Mesenchymal stem cell (in vitro differentiated cells and primary cell): ENCODE data around the gene UFSP1.
A peak's percentile ranks its signal among the peaks of the same experiment; 100 is the strongest.
"Not testable (repeated sequence)": the region's sequence is repeated elsewhere in the genome, so short reads cannot be mapped to it uniquely, and the experiment has no call there.

ENCODE experiments used
- DNase-seq: peaks from one replicate; pipeline ENCODE4 v3.0.0-alpha.2; 2013
- H2AFZ ChIP-seq: one replicate; pipeline ENCODE4 v1.6.1; 2013; ENCODE audit warnings: low read depth, mild to moderate bottlenecking, control low read depth, inconsistent platforms, low read length, moderate library complexity
- H2AK5ac ChIP-seq: 2 replicates; pipeline ENCODE4 v1.6.1; 2013; ENCODE audit warnings: low read length, moderate library complexity, mild to moderate bottlenecking, inconsistent platforms; ENCODE audit not compliant: severe bottlenecking
- H2BK120ac ChIP-seq: one replicate; pipeline ENCODE4 v1.6.1; 2013; ENCODE audit warnings: low read depth, mild to moderate bottlenecking, inconsistent platforms, low read length, moderate library complexity
- H2BK12ac ChIP-seq, 2 experiments: one replicate each; pipeline ENCODE4 v1.6.1; 2013; ENCODE audit warnings: inconsistent platforms in 2 of 2, low read length in 2 of 2, mild to moderate bottlenecking in 2 of 2, moderate library complexity in 2 of 2, control low read depth in 1 of 2
- H2BK15ac ChIP-seq: one replicate; pipeline ENCODE4 v1.6.1; 2013; ENCODE audit warnings: mild to moderate bottlenecking, low read depth, inconsistent platforms; ENCODE audit not compliant: poor library complexity, severe bottlenecking
- H2BK5ac ChIP-seq: 2 replicates; pipeline ENCODE4 v1.6.1; 2013; ENCODE audit warnings: low read depth, mild to moderate bottlenecking, low read length, control low read depth, inconsistent platforms; ENCODE audit not compliant: poor library complexity, severe bottlenecking
- H3K14ac ChIP-seq, 2 experiments: one replicate each; pipeline ENCODE4 v1.6.1; 2013; ENCODE audit warnings: inconsistent platforms in 2 of 2, low read length in 2 of 2, control low read depth in 1 of 2, mild to moderate bottlenecking in 1 of 2, moderate library complexity in 1 of 2
- H3K18ac ChIP-seq, 2 experiments: one replicate each; pipeline ENCODE4 v1.6.1; 2013; ENCODE audit warnings: inconsistent platforms in 2 of 2, low read length in 2 of 2, control low read depth in 1 of 2, low read depth in 1 of 2, mild to moderate bottlenecking in 1 of 2
- H3K23ac ChIP-seq, 2 experiments: one replicate each; pipeline ENCODE4 v1.6.1; 2013; ENCODE audit warnings: inconsistent platforms in 2 of 2, low read length in 2 of 2, mild to moderate bottlenecking in 2 of 2, moderate library complexity in 2 of 2, control low read depth in 1 of 2
- H3K27ac ChIP-seq: 2 replicates; pipeline ENCODE4 v1.5.1; 2013; ENCODE audit warnings: mild to moderate bottlenecking, moderate library complexity, low read length, control low read depth, inconsistent platforms; ENCODE audit not compliant: poor library complexity, severe bottlenecking
- H3K27me3 ChIP-seq, 2 experiments: 2 replicates each; pipeline versions ENCODE4 v1.6.1 to v1.7.0; 2013; ENCODE audit warnings: low read length in 2 of 2, mild to moderate bottlenecking in 2 of 2, moderate library complexity in 2 of 2, control low read depth in 1 of 2, inconsistent platforms in 1 of 2; ENCODE audit not compliant: control insufficient read depth in 1 of 2, insufficient read depth in 1 of 2
- H3K36me3 ChIP-seq, 2 experiments: 2 replicates each; pipeline versions ENCODE4 v1.6.1 to v1.7.0; 2013; ENCODE audit warnings: low read length in 2 of 2, control low read depth in 1 of 2, inconsistent platforms in 1 of 2, low read depth in 1 of 2, mild to moderate bottlenecking in 1 of 2; ENCODE audit not compliant: insufficient read depth in 2 of 2, control insufficient read depth in 1 of 2
- H3K4ac ChIP-seq, 2 experiments: one replicate each; pipeline ENCODE4 v1.6.1; 2013; ENCODE audit warnings: inconsistent platforms in 2 of 2, low read length in 2 of 2, mild to moderate bottlenecking in 2 of 2, moderate library complexity in 2 of 2, control low read depth in 1 of 2, low read depth in 1 of 2
- H3K4me1 ChIP-seq: 2 replicates; pipeline ENCODE4 v1.6.1; 2013; ENCODE audit warnings: low read depth, low read length, control low read depth; ENCODE audit not compliant: control insufficient read depth, insufficient read depth
- H3K4me2 ChIP-seq: 2 replicates; pipeline ENCODE4 v1.6.1; 2013; ENCODE audit warnings: low read length, mild to moderate bottlenecking, inconsistent platforms; ENCODE audit not compliant: poor library complexity, severe bottlenecking
- H3K4me3 ChIP-seq, 2 experiments: 2 replicates each; pipeline versions ENCODE4 v1.5.1 to v1.7.0; 2013; ENCODE audit warnings: low read length in 2 of 2, mild to moderate bottlenecking in 2 of 2, control low read depth in 1 of 2, low read depth in 1 of 2; ENCODE audit not compliant: insufficient read depth in 1 of 2
- H3K79me1 ChIP-seq: replicated peaks from 2 replicates; pipeline ENCODE4 v1.6.1; 2013; ENCODE audit warnings: mild to moderate bottlenecking, control low read depth, low read length, inconsistent platforms; ENCODE audit not compliant: poor library complexity, severe bottlenecking
- H3K9ac ChIP-seq: 2 replicates; pipeline ENCODE4 v1.7.0; 2013; ENCODE audit warnings: mild to moderate bottlenecking, low read length, moderate library complexity
- H3K9me3 ChIP-seq: 2 replicates; pipeline ENCODE4 v1.7.0; 2013; ENCODE audit warnings: mild to moderate bottlenecking, low read length; ENCODE audit not compliant: control insufficient read depth
- H4K8ac ChIP-seq: one replicate; pipeline ENCODE4 v1.6.1; 2013; ENCODE audit warnings: inconsistent platforms, mild to moderate bottlenecking, low read length, moderate library complexity
- H4K91ac ChIP-seq: one replicate; pipeline ENCODE4 v1.6.1; 2013; ENCODE audit warnings: mild to moderate bottlenecking, low read length, inconsistent platforms
- whole genome bisulfite sequencing: methylation state at CpG from one replicate; pipeline ENCODE4 v1.1.7; 2013; ENCODE audit warnings: mixed read lengths; 5-methylcytosine and 5-hydroxymethylcytosine counted together

UFSP1 gene

GRCh38 chr7:100856871-100857282 is 32.6 kb downstream of the UFSP1 start:
- Histone ChIP-seq H2BK120ac (no peak overlapping the region), H2BK5ac (peak overlapping the region; percentile 33), H2AK5ac (peak overlapping the region; percentile 45), H3K14ac (no peak overlapping the region), H3K27ac (peak overlapping the region; percentile 70), H3K4me2 (peak overlapping the region; percentile 30), H2AFZ (no peak overlapping the region), H2BK12ac (no peak overlapping the region), H4K91ac (no peak overlapping the region), H4K8ac (no peak overlapping the region), H3K9ac (no peak overlapping the region), H3K4me3 (no peak overlapping the region), H3K79me1 (peaks cover 43% of the 10 kb centered on the region), H3K4me1 (peaks cover 29% of the 10 kb centered on the region), H3K18ac (no peak overlapping the region), H3K27me3 (no peaks in the 10 kb centered on the region), H3K23ac (no peak overlapping the region), H2BK15ac (no peak overlapping the region), H3K36me3 (peaks cover 23 to 46% of the 10 kb centered on the region in 2 experiments), H3K9me3 (no peaks in the 10 kb centered on the region), H3K4ac (no peak overlapping the region)
- DNase-seq: no peak
- 86% methylated on average over 16 of the region's 16 CpGs for WGBS

GRCh38 chr7:100855515-100855914 is 34.0 kb downstream of the UFSP1 start:
- Histone ChIP-seq H3K4me2 (no peak overlapping the region), H3K4me1 (peaks cover 29% of the 10 kb centered on the region), H3K27ac (no peak overlapping the region), H3K9me3 (no peaks in the 10 kb centered on the region), H3K4me3 (no peak overlapping the region), H3K4ac (no peak overlapping the region), H3K79me1 (peaks cover 36% of the 10 kb centered on the region), H2BK5ac (no peak overlapping the region), H2BK12ac (no peak overlapping the region), H4K91ac (no peak overlapping the region), H3K36me3 (peaks cover 15 to 32% of the 10 kb centered on the region in 2 experiments), H3K18ac (no peak overlapping the region), H3K27me3 (no peaks in the 10 kb centered on the region), H2BK120ac (no peak overlapping the region), H3K9ac (no peak overlapping the region), H4K8ac (no peak overlapping the region), H2BK15ac (no peak overlapping the region), H3K14ac (no peak overlapping the region), H2AK5ac (peak overlapping the region; percentile 1), H2AFZ (no peak overlapping the region), H3K23ac (no peak overlapping the region)
- DNase-seq: no peak
- 94% methylated on average over 10 of the region's 10 CpGs for WGBS

- H3K14ac ChIP-seq, H2BK120ac ChIP-seq, H3K4me3 ChIP-seq, DNase-seq, H3K23ac ChIP-seq, H4K8ac ChIP-seq, H2AK5ac ChIP-seq, H3K27me3 ChIP-seq, H2BK12ac ChIP-seq, H2AFZ ChIP-seq, H3K9ac ChIP-seq, H4K91ac ChIP-seq, H3K18ac ChIP-seq, H3K4ac ChIP-seq, H2BK5ac ChIP-seq, H3K9me3 ChIP-seq, H3K4me2 ChIP-seq, H3K27ac ChIP-seq, H2BK15ac ChIP-seq: not testable (repeated sequence)
- 96% methylated on average over 7 of the region's 9 CpGs for WGBS
- Histone ChIP-seq H3K36me3 (peaks cover 9 to 26% of the 10 kb centered on the region in 2 experiments), H3K79me1 (peaks cover 32% of the 10 kb centered on the region), H3K4me1 (peaks cover 29% of the 10 kb centered on the region)
Measured at GRCh38 chr7:100854899-100855298, 34.6 kb downstream of the UFSP1 start.

- Histone ChIP-seq H3K4me3 (no peak overlapping the region), H2BK120ac (no peak overlapping the region), H3K9me3 (no peaks in the 10 kb centered on the region), H2AK5ac (no peak overlapping the region), H2BK12ac (no peak overlapping the region), H3K18ac (no peak overlapping the region), H3K4ac (no peak overlapping the region), H3K4me1 (peaks cover 29% of the 10 kb centered on the region), H3K23ac (no peak overlapping the region), H3K36me3 (peaks cover 6 to 23% of the 10 kb centered on the region in 2 experiments), H2AFZ (no peak overlapping the region), H2BK5ac (no peak overlapping the region), H3K4me2 (no peak overlapping the region), H3K14ac (no peak overlapping the region), H3K27ac (no peak overlapping the region), H3K27me3 (no peaks in the 10 kb centered on the region), H3K9ac (no peak overlapping the region), H4K8ac (no peak overlapping the region), H3K79me1 (peaks cover 30% of the 10 kb centered on the region), H2BK15ac (no peak overlapping the region), H4K91ac (no peak overlapping the region)
- 97% methylated on average over 14 of the region's 14 CpGs for WGBS
- no peak for DNase-seq
Measured at GRCh38 chr7:100854146-100854895, 35.2 kb downstream of the UFSP1 start.
